Activated CD8-positive, alpha-beta memory T cell treated with anti-CD3 and anti-CD28 coated beads for 24 hours (primary cell): ENCODE measurements around the gene SAFB.
A peak's percentile ranks its signal among the peaks of the same experiment; 100 is the strongest.

Experiments
- DNase-seq: peaks from one replicate; pipeline ENCODE4 v3.0.0-alpha.2; 2020

The SAFB gene

DNA sequence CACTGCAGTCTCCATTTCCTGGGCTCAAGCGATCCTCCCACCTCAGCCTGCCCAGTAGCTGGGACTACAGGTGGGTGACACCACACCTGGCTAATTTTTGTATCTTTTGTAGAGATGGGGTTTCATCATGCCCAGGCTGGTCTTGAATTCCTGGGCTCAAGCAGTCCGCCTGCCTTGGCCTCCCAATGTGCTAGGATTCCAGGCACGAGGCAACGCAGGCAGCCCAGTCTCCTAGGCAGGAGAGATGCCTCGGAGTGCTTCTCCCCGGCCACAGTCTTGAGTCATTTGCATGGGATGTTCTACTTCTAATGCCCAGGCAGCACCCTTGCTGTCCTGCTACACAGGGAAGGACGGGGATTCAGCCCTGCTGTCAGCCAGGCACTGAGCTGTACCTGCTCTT lies 48.7 kb downstream of the SAFB start:
- DNase-seq: no peak

DNA sequence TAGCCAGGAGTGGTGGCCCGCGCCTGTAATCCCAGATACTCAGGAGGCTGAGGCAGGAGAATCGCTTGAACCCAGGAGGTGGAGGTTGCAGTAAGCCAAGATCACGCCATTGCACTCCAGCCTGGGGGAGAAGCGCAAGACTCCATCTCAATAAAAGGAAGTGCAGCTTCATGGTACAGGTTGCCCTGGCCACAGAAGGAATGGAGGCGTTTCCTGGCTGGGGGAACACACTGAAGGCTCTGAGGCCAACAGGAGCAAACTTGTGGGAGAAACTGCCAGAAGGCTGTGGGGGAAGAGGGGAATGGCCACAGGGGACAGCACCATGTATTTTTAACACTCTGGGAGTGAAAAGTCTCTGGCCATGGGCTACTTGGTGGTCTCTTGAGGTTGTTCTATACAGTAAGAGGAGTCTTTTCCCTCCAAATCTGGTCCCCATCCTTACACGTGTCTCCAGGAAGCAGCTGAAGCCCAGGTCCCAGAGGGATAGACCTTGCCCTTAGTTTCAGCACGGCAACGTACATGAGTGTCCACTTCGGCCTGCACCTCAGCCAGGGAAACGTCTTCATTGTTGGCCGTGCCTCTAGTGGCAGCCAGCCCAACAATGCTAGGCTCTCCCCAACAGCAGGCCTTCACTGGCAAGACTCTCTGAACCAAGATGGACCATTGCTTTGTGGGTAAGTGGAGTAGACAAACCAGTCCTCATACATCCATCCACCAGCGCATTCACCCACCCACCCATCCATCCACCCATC lies 50.0 kb downstream of the SAFB start:
- no peak for DNase-seq

DNA sequence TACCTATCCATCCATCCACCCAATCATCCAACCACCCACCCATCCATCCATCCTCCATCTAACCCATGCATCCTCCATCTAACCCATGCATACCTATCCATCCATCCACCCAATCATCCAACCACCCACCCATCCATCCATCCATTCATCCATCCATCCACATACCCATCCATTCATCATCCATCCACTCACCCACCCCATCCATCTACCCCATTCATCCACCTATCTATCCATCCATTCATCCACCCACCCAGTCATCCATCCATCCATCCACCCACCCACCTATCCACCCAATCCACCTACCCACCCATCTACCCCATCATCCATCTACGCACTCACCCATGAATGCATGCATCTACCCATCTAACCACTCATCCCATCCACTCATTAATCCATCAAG lies 50.9 kb downstream of the SAFB start:
- DNase-seq: no peak

DNA sequence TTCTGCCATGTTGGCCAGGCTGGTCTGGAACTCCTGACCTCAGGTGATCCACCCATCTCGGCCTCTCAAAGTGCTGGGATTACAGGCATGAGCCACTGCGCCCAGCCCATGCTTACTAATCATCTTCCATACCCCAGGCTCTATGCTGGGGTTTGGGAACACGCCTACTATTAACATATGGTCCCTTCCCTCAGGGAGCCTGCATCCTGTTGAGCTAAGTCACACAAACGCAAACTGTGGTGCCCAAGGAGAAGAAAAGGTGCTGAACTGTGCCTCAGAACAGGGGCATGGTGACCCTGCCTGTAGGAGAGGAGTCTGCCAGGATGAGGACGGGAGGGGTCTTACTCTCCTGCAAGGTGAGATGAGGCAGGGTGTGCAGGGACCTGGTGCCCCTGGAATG lies 51.8 kb downstream of the SAFB start:
- DNase-seq: no peak

DNA sequence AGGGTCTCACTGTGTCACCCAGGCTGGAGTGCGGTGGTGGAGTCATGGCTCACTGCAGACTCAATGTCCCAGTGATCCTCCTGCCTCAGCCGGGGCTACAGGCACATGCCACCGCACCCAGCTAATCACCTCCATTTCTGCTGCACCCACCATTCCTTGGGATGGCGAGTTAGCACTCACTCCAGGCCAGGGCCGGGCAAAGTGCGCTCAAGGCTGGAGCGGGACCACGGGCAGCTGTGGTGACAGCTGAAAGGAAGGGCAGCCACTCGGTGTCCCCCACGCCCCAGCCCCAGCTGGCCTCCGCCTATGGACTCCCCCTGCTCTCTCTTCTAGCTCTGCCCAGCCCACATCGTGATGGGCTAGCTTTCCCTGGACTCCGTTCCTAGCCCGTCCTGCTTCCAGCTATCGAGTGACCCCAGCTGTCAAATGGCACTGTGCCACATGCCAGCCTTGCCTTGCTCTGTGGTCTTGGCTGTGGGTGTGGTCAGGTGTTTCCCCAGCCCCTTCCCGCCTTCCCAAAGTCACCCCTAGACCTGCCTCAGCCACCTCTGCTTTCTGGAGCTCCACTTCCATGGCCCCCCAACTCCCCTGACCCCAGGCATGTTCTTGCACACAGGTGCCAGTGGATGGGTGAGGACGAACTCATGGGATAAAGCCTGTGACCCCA lies 53.4 kb downstream of the SAFB start:
- no peak for DNase-seq

DNA sequence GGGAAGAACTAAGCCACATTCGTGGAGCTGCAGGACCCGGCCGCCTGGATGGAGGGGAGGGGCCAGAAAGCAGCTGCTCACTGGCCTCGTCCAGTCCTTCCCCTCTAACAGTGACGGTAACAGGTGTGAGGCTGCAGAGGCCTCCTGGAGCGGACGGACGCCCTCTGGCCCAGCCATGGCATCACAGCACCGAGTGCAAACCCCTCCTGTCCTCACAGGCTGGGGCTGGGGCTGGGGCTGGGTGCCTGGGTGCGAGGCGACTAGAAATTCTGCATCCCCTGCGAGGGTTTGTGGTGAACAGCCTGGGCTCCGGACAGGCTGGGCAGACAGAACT lies 53.9 kb downstream of the SAFB start:
- DNase-seq: no peak

DNA sequence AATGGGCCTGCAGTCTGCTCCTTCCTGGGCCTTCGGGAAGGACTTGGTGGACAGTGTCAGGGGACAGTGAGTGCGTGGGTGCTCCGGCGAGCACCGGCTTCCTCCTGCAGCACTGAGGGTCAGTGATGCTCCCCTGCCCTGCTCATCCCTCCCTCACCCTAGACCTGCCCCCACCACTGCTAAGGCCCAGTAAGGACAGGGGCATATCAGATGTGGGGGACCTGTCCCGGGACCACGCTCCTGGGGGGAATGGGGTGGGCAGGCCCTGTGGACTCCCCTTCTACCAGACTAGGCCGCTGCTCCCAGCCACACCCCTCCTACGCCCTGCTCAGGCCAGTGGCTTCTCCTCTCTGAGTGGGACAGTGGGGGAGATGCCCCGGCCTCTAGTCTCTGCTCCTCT lies 54.3 kb downstream of the SAFB start:
- no peak for DNase-seq

DNA sequence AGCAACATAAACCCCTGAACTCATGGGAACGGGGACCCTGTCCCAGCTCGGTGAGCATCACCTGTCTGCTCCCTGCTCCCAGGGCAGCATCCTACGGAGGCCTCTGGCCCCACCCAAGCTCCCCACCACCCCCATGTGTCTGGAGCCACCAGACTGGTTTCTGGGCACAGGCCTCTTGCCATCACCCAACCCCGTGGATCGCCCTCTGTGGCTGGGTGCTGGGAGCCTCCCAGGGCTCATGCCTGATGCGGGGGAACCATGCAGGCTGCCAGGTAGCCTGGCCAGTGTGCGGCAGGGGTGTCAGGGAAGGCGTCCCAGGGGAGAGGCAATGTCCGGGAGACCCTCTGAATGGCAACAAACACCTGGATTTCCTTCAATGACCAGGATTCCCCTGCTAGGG lies 54.7 kb downstream of the SAFB start:
- DNase-seq: no peak

DNA sequence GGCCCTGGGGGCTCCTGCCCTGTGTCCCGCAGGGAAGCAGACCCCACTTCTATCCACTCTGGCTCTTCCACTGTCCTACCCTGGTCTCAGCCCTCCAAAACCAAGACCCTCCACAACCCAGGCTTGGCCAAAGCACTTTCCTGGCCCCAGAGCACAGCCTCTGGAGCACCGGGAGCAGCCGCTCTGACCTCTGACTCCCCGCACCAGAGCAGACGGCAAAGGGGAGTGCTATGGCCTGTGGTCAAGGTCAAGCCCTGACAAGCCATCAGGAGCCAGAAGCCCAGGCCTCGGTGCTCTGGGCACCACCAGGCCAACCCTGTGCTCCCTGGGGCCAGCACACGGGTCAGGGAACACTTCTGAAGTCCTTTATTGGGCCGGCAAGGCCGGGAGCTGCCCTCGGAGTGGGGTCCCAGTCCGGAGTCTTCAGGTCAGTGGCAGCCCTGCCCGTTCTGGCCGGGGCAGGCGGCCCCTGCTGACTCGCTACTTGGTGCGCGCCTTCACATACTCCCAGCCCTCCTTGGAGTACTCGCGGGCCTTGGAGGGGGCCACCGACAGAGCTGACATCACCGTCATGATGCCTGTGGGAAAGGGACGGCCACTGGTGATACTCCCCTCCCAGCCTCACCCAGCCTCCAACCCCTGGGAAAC lies 55.3 kb downstream of the SAFB start:
- no peak for DNase-seq

DNA sequence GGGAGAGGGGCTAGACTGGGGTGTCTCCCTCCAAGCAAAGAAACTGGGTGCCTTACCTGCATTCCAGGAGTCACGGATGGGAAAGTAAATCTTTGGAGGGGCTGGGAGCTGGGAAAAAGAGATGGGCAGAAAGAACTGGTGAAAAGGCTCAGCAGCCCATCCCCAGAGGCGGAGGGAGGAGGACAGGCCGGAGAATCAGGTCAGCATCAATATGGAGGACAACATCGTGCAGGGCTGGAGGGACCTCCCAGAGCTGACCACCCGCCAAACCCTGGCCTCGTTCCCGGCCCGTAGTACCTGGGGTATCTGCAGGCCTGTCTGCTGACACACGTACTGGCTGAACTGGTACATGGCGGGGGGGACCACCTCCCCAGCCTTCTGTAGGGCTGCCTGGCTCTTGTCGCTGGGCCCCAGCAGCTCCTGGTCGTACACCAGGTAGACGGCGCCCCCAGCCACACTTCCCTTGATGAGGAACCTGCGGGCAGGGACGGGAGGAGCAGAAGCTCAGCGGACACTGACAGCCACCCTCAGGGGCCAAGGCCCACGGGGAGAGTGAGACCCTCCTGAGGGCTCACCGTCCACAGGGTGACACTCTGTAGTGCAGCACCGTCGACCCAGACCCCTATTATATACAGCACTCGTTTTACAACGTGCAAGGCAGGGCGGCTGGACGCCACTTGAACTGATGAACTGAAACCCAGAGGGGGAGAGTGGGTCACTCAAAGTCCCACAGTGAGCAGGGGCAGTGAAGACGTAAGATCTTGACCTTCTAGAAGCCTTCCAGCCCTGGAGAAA lies 56.6 kb downstream of the SAFB start:
- no peak for DNase-seq

DNA sequence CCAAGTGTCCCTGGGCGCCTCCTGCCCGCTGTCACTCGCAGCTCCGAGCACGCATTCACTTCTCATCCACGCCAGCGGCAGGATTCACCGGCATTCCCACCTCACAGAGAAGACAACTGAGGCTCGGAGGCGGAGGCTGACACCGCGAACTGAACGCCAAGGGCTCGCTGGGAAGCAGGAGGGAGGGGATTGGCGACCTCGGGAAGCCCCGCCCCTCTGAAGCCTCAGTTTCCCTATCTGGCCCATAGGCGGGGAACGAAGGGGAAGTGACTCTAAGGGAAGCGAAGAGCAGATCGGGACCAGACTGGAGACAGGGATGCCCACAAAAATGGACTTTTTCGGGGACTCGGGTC lies 57.2 kb downstream of the SAFB start:
- DNase-seq: no peak

DNA sequence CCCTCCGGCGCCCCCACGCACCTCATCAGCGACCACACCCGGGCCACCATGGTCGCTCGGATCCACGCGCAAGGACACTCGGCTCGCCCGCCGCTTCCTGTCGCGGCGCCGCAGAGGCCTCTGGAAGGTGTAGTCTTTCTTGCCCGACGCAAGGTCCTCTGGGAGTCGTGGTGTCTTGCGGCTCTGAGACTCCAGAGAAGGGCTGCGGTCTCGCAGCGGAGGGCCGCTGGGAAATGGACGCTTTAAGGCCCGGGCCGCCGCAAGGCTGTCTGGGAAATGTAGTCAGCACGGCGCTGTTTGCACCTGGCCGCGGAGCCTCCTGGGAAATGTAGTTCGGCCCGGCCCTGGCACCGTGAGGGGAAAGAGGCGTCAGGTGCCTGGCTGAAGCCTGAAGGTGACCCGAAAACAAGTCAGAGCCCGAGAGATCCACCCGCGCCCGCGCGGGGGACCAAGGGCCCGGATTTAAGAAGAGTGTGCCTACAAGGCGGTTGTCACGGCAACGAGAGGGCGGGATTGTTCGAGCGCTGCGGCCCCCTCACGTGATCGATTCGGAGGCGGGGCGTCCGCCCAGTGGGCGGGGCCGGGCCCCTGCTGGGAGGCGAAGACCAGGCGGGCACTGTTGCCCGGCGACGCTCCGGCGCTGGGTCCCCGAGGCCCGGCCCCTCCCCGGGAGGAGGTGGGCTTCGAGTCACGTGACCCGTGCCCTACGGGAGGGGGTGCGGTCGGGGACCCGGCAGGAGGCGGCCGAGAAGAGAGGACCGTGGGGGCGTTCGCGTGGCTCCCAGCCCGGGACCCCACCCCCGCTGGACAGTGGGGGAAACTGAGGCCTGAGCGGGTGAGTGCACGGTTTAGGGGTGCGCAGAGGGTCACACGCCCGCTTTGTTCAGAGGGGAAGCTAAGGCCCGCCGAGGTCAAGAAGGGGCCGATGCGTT lies 57.8 kb downstream of the SAFB start, which contains the start of the genes HSD11B1L and MICOS13:
HSD11B1L (plus strand) TSS at position 591 of the 932 bp plus-strand sequence. CDS start 3,806 bp downstream, outside the sequence.
MICOS13 (minus strand) TSS at position 80 of the 932 bp plus-strand sequence; CDS start at position 50, 30 bp downstream.
- DNase-seq: peak; percentile 99

DNA sequence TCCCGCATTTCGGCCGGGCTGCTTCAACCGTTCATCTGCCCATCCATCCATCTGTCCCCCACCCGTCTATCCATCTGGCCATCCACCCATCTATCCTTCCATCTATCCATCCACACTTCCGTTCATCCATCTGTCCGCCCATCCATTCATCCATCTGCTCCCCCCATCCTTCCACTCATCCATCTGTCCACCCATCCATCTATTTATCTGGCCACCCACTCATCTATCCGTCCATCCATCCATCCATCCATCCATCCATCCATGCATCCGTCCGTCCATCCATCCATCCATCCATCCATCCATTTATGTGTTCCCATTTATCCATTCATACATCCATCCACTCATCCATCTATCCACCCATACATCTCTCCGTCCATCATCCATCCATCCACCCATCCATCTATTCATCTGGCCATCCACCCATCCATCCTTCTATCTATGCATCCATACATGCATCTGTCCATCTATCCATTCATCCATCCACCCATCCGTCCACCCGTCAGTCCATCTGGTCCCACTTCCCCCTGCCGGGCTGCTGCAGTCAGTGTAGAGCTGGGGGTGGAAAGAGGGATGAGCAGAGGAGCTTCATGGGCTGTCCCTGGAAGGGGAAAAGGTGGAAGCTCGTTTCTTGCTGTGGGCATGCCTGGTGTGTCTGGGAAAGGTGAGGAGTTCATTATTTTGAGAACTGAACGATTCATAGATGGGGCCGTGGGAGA lies 58.7 kb downstream of the SAFB start:
- DNase-seq: no peak

DNA sequence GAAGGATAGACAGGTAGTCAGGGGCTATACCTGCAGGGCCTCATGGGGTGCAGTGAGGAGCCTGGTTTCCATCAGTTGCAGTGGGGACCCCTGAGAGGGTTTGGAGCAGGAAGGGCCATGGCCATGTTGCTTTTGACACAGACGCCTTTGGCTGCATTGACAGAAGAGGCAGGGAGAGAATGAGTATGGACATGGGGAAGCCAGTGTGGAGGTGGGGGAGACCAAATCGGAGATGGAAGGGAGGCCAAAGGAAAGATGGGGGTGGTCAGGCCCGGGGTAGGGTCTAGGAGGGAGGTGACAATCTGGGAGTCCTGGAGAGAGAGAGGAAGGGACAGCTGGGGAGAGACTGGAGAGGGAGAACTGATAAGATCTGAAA lies 59.2 kb downstream of the SAFB start:
- no peak for DNase-seq

DNA sequence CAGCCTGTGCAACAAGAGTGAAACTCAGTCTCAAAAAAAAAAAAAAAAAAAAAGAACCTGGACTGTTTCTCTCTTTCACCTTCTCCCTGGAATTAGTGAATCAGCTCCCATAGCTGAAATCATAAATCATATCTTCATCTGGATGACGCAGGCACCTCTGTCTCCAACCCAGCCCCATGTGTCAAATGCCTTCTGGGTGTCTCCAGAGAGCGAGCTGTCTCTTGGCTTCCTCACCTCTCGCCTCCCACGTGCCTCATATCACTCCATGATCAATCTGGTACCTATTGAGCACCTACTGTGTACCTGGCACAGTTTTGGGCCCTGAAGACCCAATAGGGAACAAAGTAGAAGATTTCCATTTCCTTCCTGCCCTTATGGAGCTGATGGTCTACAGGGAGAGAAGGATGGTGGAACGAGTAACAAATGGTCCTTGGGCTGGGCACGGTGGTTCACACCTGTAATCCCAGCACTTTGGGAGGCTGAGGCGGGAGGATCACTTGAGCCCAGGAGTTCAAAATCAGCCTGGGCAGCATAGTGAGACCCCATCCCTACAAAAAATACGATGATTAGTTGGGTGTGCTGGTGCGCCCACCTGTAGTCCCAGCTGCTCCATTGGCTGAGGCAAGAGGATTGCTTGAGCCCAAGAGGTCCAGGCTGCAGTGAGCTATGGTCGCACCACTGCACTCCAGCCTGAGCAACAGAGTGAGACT lies 60.4 kb downstream of the SAFB start:
- DNase-seq: no peak

DNA sequence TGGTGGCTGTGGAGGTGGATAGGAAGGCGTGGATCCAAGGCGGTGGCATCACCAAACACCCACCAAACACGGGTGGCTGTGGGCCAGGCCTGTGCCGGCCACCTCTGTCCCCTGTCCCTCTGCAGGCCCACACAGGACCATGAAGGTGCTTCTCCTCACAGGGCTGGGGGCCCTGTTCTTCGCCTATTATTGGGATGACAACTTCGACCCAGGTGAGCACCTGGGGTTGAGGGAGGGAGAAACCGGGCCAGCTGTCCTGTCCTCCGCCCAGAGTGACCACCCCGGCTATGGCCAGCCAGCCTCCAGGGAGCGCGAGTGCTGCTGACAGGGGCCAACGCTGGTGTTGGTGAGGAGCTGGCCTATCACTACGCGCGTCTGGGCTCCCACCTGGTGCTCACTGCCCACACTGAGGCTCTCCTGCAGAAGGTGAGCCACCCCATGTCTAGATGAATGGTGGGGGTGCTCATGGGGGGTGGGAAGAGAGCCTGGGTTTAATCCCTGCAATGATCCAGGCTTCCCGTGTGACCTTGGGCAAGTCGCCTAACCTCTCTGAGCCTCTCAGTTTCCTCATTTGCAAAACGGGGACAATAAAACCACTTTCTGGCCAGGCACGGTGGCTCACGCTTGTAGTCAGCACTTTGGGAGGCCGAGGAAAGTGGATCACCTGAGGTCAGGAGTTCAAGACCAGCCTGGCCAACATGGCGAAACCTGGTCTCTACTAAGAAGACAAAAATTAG lies 62.0 kb downstream of the SAFB start:
- DNase-seq: no peak

DNA sequence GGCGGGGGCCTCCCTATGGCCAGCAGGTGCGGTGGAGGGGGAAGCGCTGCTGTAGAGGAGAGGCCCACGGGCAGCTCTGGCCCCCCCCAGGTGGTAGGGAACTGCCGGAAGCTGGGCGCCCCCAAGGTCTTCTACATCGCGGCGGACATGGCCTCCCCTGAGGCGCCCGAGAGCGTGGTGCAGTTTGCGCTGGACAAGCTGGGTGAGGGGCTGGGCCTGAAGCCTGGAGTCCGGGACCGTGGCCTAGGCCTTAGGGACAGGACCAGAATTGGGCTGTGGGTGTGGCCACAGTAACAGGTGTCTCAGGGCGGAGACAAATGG lies 63.4 kb downstream of the SAFB start:
- no peak for DNase-seq

DNA sequence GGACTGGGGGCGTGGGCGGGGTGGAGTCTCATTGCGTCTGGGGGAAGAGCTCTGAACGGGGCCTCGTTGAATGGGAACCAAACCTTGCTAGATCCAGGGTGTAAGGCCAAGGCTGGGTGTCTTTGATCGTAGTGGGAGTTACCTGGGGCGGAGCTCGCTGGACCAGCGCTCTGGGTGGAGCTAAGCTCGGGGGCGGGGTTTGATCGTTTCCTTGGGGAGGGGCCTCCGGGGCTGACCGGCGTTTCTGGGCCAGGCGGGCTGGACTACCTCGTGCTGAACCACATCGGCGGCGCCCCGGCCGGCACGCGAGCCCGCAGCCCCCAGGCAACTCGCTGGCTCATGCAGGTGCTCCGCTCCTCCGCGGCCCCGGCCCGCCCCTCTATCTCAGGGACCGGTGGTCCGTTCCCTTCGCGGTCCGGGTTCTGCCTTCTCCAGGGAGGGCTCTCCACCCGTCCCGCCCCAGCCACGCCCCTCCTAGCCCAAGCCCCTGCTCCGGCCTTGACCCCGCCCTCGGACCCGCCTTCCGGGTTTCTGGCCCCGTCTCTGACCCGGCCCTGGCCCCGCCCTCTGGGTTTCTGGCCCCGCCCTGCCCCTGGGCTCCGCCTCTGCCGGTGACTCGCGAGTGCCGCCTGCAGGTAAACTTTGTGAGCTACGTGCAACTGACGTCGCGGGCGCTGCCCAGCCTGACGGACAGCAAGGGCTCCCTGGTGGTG lies 63.9 kb downstream of the SAFB start:
- DNase-seq: peak; percentile 100

DNA sequence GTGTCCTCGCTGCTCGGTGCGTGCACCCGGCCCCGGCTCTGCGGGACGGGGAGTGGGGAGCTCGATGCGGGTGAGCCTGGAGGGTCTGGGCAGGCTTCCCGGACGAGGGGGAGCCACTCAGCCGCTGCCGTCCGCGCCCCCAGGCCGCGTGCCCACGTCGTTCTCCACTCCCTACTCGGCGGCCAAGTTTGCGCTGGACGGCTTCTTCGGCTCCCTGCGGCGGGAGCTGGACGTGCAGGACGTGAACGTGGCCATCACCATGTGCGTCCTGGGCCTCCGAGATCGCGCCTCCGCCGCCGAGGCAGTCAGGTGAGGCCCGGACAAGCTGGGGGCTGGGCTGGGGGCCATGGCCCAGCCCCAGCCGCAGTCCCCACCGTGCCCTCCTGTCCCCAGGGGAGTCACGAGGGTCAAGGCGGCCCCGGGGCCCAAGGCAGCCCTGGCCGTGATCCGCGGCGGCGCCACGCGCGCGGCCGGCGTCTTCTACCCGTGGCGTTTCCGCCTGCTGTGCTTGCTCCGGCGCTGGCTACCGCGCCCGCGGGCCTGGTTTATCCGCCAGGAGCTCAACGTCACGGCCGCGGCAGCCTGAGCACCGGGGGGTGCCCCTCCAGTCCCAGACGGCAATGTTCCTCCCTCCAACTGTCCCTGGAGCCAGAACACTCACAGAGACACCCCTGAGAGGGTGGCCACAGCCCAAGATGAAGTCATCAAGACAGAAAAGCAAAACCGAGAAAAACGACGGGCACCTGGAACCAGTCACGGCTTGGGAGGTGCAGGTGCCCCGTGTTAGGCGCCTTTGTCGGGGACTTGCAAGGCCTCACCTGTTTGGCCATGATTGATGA lies 64.7 kb downstream of the SAFB start:
- no peak for DNase-seq
